ENCODE data around the gene PADI6. TPM values are rescaled to one million over a fixed set of nuclear protein-coding genes. Genes with fewer than 3 reads are reported as not detected.
A peak's percentile ranks its signal among the peaks of the same experiment; 100 is the strongest.

PADI6 gene
- total and polyA plus RNA-seq, 9 of the 15 experiments (the other 6 are each of a cell fraction or from before 2014, with no cell fraction given), result not detected

- peak in 1 of 2 experiments; percentile 44; a peak in 1 of 4 replicates for TF ChIP-seq UBTF (IDR thresholded peaks at IDR 0.05; ENCODE audit: borderline replicate concordance in 1 of 2, low read depth in 2 of 2, low read length in 2 of 2)
- TF ChIP-seq HNRNPLL (IDR thresholded peaks at IDR 0.05; ENCODE audit: low read depth, low read length, poor library complexity, severe bottlenecking), result no peak
- no peak for TF ChIP-seq TCF7L2 (IDR thresholded peaks at IDR 0.05; ENCODE audit: low read depth, low read length)
- 0 out of 2 replicates have a peak, but pooled peaks have one; percentile 52 for TF ChIP-seq DPF2 (IDR thresholded peaks at IDR 0.05)
- TF ChIP-seq PYGO2 (tag; IDR thresholded peaks at IDR 0.05), result no peak
- no peak for TF ChIP-seq SMAD2 (IDR thresholded peaks at IDR 0.05; ENCODE audit: low read depth, low read length)
- no peak for TF ChIP-seq ETV1 (tag; conservative IDR thresholded peaks at IDR 0.05; ENCODE audit: low read depth)
- no peak for TF ChIP-seq CTCFL (IDR thresholded peaks at IDR 0.05; ENCODE audit: borderline replicate concordance, insufficient read depth, low read depth, low read length, poor library complexity, severe bottlenecking)
- no peak for TF ChIP-seq FOXK1 (CRISPR knock-in tag; IDR thresholded peaks at IDR 0.05; ENCODE audit: borderline replicate concordance)
- 0 out of 2 replicates have a peak, but pooled peaks have one; percentile 34 for TF ChIP-seq TRIM28 (IDR thresholded peaks at IDR 0.05)
- TF ChIP-seq SOX6 (IDR thresholded peaks at IDR 0.05), result peak; percentile 14; the same call in 1 of the 2 replicates
- TF ChIP-seq ATF7 (IDR thresholded peaks at IDR 0.05), result no peak
- TF ChIP-seq ZNF232 (CRISPR knock-in tag; IDR thresholded peaks at IDR 0.05), result no peak
- 0 out of 2 replicates have a peak, but pooled peaks have one; percentile 16 for TF ChIP-seq ZEB2 (IDR thresholded peaks at IDR 0.05)
- TF ChIP-seq EGR1 (conservative IDR thresholded peaks at IDR 0.05), result peak; percentile 79
- TF ChIP-seq NRF1 (conservative IDR thresholded peaks at IDR 0.05 in 1 of 2, IDR thresholded peaks at IDR 0.05 in 1 of 2), result peak; percentile 64 to 70
- TF ChIP-seq ZNF830 (CRISPR knock-in tag; IDR thresholded peaks at IDR 0.05), result no peak
- TF ChIP-seq RAD21 (CRISPR knock-in tag; conservative IDR thresholded peaks at IDR 0.05 in 1 of 2, IDR thresholded peaks at IDR 0.05 in 1 of 2), result no peak; a peak in 1 of 4 replicates
- TF ChIP-seq E2F1 (CRISPR knock-in tag; IDR thresholded peaks at IDR 0.05), result no peak
- no peak for TF ChIP-seq HMGXB4 (CRISPR knock-in tag; IDR thresholded peaks at IDR 0.05)
- TF ChIP-seq POLR2B (IDR thresholded peaks at IDR 0.05; ENCODE audit: low read depth, partially characterized antibody), result no peak
- TF ChIP-seq CREM (IDR thresholded peaks at IDR 0.05; ENCODE audit: low read depth), result 0 out of 2 replicates have a peak, but pooled peaks have one; percentile 9
Measured at GRCh38 chr1:17400725-17401341, 28.8 kb downstream of the PADI6 start (continued).
